ENCODE measurements around the gene EIF2B2.

EIF2B2 gene

DNA sequence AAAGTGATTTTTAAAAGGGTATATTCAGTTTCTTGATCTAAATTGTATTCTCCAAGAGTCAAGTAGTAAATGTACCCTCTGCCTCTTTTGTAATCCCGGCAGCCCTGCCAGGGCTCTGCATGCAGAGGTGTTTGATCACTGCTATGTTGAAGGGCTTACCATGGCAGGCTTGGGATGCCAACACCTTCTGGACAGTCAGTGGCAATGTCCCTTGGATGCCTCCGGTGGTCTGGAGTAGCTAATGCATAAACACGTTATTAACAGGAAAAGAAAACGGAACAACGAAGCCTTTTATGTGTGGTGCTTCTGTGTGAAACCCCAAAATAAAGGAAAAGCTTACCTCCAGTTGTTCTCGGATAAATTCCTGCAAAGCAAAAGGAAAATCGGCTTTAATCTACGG lies 19.9 kb downstream of the EIF2B2 start:
- no peak for DNase-seq
- no peaks in the 10 kb centered on the region for H3K27me3 Mint-ChIP-seq
- CTCF ChIA-PET = interaction anchor here (1.3 to 1.6 kb wide), 2 partner anchors 8 to 75 kb away, joined by 4 to 6 read pairs; no protein-coding TSS in a partner anchor
- no peak overlapping the region for H3K4me3 Mint-ChIP-seq
- no peaks in the 10 kb centered on the region for H3K9me3 Mint-ChIP-seq
- H3K4me1 Mint-ChIP-seq = no peaks in the 10 kb centered on the region
- H3K36me3 Mint-ChIP-seq = peaks cover 15% of the 10 kb centered on the region
- H3K27ac Mint-ChIP-seq = no peak overlapping the region

DNA sequence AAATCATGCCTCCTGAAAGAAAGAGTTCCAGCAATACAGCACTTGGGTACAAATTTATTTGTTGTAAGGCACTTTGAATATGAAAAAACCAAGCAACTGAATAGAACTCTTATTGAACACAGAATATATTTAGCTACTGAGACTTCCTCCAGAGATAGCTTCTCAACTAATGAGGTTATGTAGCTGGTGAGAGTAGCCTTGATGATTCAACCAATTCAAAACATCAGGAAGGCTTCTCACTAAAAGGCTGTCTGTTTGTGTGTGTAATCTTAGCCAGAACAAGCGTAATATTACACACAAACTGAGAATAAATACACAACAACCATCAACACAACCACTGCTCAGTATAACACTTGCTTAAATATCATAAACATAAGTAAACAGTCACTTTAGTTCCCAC lies 20.4 kb downstream of the EIF2B2 start:
- no peak overlapping the region for H3K4me3 Mint-ChIP-seq
- CTCF ChIA-PET = interaction anchor here (1.3 to 1.6 kb wide), 2 partner anchors 9 to 75 kb away, joined by 4 to 6 read pairs; no protein-coding TSS in a partner anchor
- H3K36me3 Mint-ChIP-seq = peaks cover 16% of the 10 kb centered on the region
- H3K27ac Mint-ChIP-seq = no peak overlapping the region
- H3K4me1 Mint-ChIP-seq = no peaks in the 10 kb centered on the region
- no peaks in the 10 kb centered on the region for H3K27me3 Mint-ChIP-seq
- no peaks in the 10 kb centered on the region for H3K9me3 Mint-ChIP-seq
- DNase-seq = no peak

DNA sequence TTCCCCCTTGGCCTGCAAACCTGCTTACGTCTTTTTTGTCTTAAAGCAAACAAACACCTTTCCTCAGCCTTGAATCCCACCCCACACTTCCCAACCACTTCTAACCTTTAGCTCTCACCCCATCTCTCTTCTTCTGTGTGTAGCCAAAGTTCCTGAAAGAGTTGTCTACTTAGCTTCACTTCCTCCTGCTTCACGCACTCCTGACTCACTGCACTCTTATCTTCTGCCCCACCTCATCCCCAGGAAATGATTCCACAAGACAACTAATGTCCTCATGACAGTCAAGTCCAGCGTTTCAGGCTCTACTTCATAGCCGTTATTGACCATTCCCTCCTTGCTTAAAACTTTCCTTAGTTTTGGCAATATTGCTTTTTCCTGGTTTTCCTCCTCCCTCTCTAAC lies 22.4 kb downstream of the EIF2B2 start:
- H3K9me3 Mint-ChIP-seq = no peaks in the 10 kb centered on the region
- peaks cover 9% of the 10 kb centered on the region for H3K36me3 Mint-ChIP-seq
- no peak overlapping the region for H3K4me3 Mint-ChIP-seq
- no peaks in the 10 kb centered on the region for H3K27me3 Mint-ChIP-seq
- DNase-seq = no peak
- CTCF ChIA-PET = no interaction called here
- H3K4me1 Mint-ChIP-seq = no peaks in the 10 kb centered on the region
- H3K27ac Mint-ChIP-seq = no peak overlapping the region

DNA sequence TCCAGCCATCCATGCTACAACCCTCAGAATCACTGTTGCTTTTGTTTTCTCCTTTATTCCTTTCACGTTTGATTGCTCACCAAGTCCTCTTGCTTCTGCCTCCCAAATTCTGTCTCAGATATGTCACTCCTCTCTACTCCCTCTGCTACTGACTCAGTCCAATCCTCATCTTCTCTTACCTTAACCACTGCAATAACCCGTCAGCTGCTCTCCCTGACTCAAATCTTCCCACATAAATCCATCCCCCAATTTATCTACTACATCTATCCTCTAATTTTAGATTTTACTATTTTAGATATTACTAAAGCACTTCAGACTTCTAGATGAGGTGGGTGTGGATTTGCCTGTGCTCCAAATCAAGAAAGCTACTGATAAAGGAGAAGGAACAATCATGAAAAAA lies 23.2 kb downstream of the EIF2B2 start:
- Mint-ChIP-seq H3K9me3 (no peaks in the 10 kb centered on the region), H3K27ac (no peak overlapping the region), H3K4me3 (no peak overlapping the region), H3K27me3 (no peaks in the 10 kb centered on the region), H3K4me1 (no peaks in the 10 kb centered on the region), H3K36me3 (peaks cover 11% of the 10 kb centered on the region)
- no peak for DNase-seq
- CTCF ChIA-PET = interaction anchor here (1.2 kb wide), 1 partner anchor 79 kb away, joined by 4 read pairs; no protein-coding TSS in a partner anchor

DNA sequence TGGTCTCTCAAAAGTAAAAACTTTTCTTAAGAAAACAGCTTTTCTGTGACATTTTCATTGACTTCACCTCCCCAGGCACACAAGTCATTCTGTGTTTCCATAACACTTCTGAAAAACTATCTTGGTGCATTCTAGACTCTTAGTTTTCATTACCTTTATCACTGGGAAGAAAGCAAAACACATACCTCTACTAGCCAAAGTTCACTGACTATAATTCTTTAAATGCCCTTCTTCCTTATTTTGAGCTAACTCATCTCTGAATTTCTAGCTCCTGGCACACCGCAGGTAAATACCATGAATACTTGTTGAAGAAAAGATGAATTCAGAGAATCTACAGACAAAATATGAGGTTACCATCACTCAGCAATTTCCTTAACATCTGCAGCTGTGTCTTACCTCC lies 27.4 kb downstream of the EIF2B2 start:
- no peaks in the 10 kb centered on the region for H3K27me3 Mint-ChIP-seq
- DNase-seq = no peak
- H3K9me3 Mint-ChIP-seq = no peaks in the 10 kb centered on the region
- H3K4me1 Mint-ChIP-seq = no peaks in the 10 kb centered on the region
- peaks cover 13% of the 10 kb centered on the region for H3K36me3 Mint-ChIP-seq
- CTCF ChIA-PET = no interaction called here
- no peak overlapping the region for H3K4me3 Mint-ChIP-seq
- H3K27ac Mint-ChIP-seq = no peak overlapping the region

DNA sequence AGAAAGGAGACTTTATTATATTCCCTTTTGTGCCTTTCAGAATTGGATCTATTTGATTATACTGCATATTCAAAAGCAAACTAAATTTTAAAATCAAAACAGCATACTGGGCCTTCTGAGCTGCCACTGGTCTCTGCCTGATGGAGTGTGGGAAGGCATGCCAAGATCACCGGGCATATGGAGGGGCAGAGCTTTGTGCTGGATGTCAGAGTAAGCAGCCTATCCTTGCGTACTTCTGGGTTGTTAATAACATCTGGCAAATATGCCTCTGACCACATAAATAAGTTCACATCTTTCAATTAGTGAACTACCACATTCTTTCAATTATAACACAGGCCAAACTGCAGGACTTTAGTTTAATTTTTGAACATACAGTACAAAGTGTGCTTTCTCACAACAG lies 30.2 kb downstream of the EIF2B2 start:
- Mint-ChIP-seq H3K4me3 (no peak overlapping the region), H3K4me1 (no peaks in the 10 kb centered on the region), H3K27ac (no peak overlapping the region), H3K36me3 (peaks cover 15% of the 10 kb centered on the region), H3K27me3 (no peaks in the 10 kb centered on the region), H3K9me3 (no peaks in the 10 kb centered on the region)
- CTCF ChIA-PET = no interaction called here
- no peak for DNase-seq

DNA sequence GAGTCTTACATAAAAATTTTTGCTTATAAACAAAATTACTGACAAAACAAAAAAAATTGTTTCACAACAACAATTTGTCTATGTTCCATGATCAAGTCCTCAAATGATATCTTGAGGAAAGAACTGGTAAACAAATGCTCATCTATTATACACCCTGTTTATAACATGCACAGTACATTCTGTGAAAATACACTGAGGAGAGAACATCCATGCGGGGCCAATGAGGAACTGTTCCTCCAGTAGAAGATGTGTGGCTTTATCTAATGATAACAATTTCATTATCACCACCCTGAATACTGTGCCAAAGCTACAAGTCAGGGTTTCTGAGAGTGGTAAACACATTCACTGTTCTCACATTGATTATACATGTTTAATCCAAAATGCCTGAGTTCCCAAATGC lies 37.8 kb downstream of the EIF2B2 start:
- Mint-ChIP-seq H3K27ac (no peak overlapping the region), H3K27me3 (no peaks in the 10 kb centered on the region), H3K4me1 (peaks cover 7% of the 10 kb centered on the region), H3K36me3 (peaks cover 10% of the 10 kb centered on the region), H3K4me3 (no peak overlapping the region), H3K9me3 (no peaks in the 10 kb centered on the region)
- CTCF ChIA-PET = no interaction called here
- DNase-seq = no peak

DNA sequence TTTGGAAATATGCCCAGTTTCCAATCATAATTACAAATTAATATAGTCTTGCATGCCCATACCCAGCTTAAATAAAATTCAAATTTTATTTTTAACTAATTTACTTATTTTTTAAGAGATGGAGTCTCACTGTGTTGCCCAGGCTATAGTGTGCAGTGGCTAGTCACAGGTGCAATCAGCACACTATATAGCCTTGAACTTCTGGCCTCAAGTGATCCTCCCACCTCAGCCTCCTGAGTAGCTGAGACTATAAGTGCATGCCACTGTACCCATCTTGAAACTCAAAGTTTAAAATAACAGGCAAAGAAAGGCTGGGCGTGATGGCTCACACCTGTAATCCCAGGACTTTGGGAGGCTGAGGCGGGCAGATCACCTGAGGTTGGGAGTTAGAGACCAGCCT lies 38.2 kb downstream of the EIF2B2 start:
- Mint-ChIP-seq H3K9me3 (no peaks in the 10 kb centered on the region), H3K4me1 (peaks cover 7% of the 10 kb centered on the region), H3K27ac (no peak overlapping the region), H3K4me3 (no peak overlapping the region), H3K36me3 (peaks cover 10% of the 10 kb centered on the region), H3K27me3 (no peaks in the 10 kb centered on the region)
- no peak for DNase-seq
- CTCF ChIA-PET = no interaction called here

DNA sequence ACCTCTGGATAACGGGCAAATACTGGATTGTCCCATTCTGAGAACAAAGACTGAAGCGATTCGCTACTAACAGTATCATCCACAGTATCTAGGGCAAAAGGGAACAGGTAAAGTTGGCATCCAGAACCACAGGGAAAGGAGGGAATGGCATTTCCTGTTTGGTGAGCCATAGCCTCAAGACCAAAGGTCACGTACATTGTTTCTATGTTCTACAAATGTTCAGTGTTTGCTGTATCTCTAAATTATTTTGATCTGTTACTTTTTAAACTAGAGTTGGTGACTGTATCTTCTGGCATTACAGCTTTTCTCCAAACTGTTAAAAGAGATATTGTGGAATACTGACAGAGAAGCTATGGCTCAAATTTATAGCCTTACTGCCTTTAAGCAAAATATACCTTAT lies 38.9 kb downstream of the EIF2B2 start:
- CTCF ChIA-PET = interaction anchor here (0.9 kb wide), 1 partner anchor 96 kb away, joined by 3 read pairs; no protein-coding TSS in a partner anchor
- no peak overlapping the region for H3K4me3 Mint-ChIP-seq
- H3K36me3 Mint-ChIP-seq = peaks cover 13% of the 10 kb centered on the region
- no peaks in the 10 kb centered on the region for H3K9me3 Mint-ChIP-seq
- no peak overlapping the region for H3K27ac Mint-ChIP-seq
- H3K27me3 Mint-ChIP-seq = no peaks in the 10 kb centered on the region
- DNase-seq = no peak
- peaks cover 7% of the 10 kb centered on the region for H3K4me1 Mint-ChIP-seq

DNA sequence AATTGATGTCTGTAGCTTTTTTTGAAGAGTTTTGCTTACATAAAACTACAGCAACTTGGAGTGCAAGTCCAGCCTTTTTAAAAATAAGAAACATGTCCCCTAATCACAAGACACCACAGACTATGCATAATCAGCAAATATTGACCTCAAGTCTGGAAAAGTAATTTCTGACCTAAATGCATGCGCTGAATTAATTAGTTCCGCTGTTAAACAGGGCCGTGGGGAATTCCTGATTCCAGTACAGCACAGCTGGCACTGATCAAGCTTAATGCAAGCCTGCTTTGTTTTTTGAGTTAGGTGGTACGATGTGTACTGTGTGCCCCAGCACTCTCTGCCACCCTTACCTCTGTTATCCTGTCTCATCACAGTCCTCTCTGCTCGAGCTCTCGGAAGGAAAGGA lies 39.3 kb downstream of the EIF2B2 start:
- peaks cover 12% of the 10 kb centered on the region for H3K36me3 Mint-ChIP-seq
- H3K9me3 Mint-ChIP-seq = no peaks in the 10 kb centered on the region
- no peaks in the 10 kb centered on the region for H3K27me3 Mint-ChIP-seq
- H3K4me3 Mint-ChIP-seq = no peak overlapping the region
- DNase-seq = no peak
- no peak overlapping the region for H3K27ac Mint-ChIP-seq
- CTCF ChIA-PET = interaction anchor here (0.9 kb wide), 1 partner anchor 96 kb away, joined by 3 read pairs; no protein-coding TSS in a partner anchor
- peaks cover 7% of the 10 kb centered on the region for H3K4me1 Mint-ChIP-seq

DNA sequence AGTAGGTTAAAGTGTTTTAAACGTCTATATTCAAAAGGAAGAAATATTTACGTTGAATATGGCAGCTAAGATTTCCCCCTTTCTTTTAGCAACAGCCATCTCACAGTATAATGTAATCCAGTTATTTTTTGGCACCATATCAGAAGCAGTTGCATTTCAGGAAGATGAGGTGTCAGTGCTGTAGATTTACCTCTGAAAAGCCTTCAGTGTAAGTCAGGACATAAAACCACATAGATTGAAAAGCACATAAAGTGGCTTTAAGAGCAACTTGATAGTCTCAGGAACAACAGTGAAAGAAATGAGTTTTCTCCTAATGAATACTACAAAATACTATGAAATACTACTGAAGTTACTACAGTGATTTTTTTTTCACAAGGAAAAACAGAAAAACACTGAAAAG lies 41.6 kb downstream of the EIF2B2 start:
- Mint-ChIP-seq H3K4me1 (peaks cover 9% of the 10 kb centered on the region), H3K36me3 (peaks cover 13% of the 10 kb centered on the region), H3K27me3 (no peaks in the 10 kb centered on the region), H3K27ac (no peak overlapping the region), H3K9me3 (no peaks in the 10 kb centered on the region), H3K4me3 (no peak overlapping the region)
- CTCF ChIA-PET = no interaction called here
- DNase-seq = no peak

DNA sequence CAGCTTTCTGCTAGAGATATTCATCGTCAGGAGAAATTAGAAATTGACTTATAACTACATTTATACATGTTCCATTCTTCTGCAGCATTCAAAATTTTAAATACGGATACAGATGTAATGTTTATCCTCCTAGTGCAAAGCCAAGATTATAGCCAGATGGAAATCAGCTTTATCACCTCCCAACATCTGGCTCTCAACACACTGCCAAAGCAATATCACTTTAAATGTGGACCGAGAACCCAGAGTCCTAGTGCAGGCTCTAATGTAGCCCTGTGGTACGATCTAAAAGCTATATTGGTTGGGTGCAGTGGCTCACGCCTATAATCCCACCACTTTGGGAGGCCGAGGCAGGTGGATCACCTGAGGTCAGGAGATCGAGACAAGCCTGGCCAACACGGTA lies 42.0 kb downstream of the EIF2B2 start:
- Mint-ChIP-seq H3K4me3 (no peak overlapping the region), H3K36me3 (peaks cover 15% of the 10 kb centered on the region), H3K27me3 (no peaks in the 10 kb centered on the region), H3K4me1 (peaks cover 10% of the 10 kb centered on the region), H3K27ac (no peak overlapping the region), H3K9me3 (no peaks in the 10 kb centered on the region)
- DNase-seq = no peak
- CTCF ChIA-PET = interaction anchor here (0.9 to 1.7 kb wide), 2 partner anchors 43 to 184 kb away, joined by 3 to 4 read pairs; no protein-coding TSS in a partner anchor

DNA sequence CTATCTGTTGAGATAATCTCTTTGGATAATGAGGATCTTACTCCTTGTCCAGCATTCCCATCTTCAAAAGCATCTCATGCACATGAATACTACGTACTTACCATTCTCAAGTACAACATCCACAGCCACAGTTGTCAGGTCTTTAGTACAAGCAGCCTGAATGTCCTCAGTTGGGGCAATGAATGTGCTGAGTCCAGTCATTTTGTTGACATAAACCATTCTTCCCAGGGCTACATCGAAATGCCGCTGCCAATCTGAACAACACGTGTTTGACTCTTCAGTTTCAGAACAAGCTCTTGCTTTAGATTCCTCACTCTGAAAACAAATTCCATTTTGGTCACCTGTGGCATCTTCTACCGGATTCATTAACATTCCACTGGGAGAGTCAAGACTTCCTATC lies 43.6 kb downstream of the EIF2B2 start:
- Mint-ChIP-seq H3K27ac (no peak overlapping the region), H3K9me3 (no peaks in the 10 kb centered on the region), H3K4me1 (peaks cover 23% of the 10 kb centered on the region), H3K27me3 (peaks cover 2% of the 10 kb centered on the region), H3K36me3 (peaks cover 15% of the 10 kb centered on the region), H3K4me3 (no peak overlapping the region)
- no peak for DNase-seq
- CTCF ChIA-PET = interaction anchor here (1.7 kb wide), 1 partner anchor 186 kb away, joined by 3 read pairs; no protein-coding TSS in a partner anchor

DNA sequence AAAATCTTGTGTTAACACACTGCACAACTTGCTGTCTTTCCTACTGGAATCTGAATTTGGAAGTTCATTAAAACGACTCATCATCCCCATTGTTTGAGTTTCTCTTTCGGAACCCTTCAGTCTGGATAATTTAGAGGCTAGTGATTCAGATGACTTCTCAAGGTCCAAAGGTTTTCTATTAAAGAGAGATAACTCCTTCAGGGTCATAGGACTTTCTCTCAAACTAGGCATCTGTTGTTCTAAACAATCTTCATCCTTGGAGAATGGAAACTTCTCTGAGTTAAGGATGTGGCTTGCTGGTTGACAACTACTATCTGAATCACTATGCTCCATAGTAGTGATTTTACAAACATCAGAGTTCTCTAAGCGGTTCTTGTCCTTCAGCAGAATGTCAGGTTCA lies 44.2 kb downstream of the EIF2B2 start:
- Mint-ChIP-seq H3K27ac (no peak overlapping the region), H3K36me3 (peaks cover 15% of the 10 kb centered on the region), H3K4me1 (peaks cover 27% of the 10 kb centered on the region), H3K4me3 (no peak overlapping the region), H3K27me3 (peaks cover 4% of the 10 kb centered on the region), H3K9me3 (no peaks in the 10 kb centered on the region)
- DNase-seq = no peak
- CTCF ChIA-PET = no interaction called here

DNA sequence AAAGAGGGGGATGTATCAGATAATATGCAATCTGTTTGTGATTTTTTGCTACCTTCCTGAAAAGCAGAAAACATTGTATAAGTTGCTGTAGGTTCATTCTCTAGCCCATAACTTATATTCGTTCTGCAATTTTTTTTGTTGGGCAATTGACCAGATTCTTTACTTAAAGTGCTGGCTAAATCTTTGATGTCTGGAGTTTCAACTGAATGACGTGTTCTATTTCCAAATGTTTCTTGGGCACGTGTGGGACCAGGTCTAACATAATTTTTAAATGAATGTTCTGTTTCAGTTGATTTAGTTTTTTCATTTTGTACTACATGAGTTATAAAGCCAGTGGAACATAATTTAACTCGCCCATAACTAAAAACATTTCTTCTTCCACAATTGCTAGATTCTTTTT lies 44.8 kb downstream of the EIF2B2 start:
- DNase-seq = no peak
- Mint-ChIP-seq H3K4me1 (peaks cover 32% of the 10 kb centered on the region), H3K9me3 (no peaks in the 10 kb centered on the region), H3K4me3 (no peak overlapping the region), H3K36me3 (peaks cover 15% of the 10 kb centered on the region), H3K27me3 (peaks cover 4% of the 10 kb centered on the region), H3K27ac (no peak overlapping the region)
- CTCF ChIA-PET = interaction anchor here (1.9 kb wide), 1 partner anchor 142 kb away, joined by 4 read pairs; no protein-coding TSS in a partner anchor
